CD4-positive, alpha-beta T cell treated with Interleukin-4 for 4 hours (primary cell): Measurements from ENCODE around the gene HOXA5.
A peak's percentile ranks its signal among the peaks of the same experiment; 100 is the strongest.

Experiments used
- DNase-seq: peaks from one replicate; pipeline ENCODE4 v3.0.0-alpha.2; 2020

Gene HOXA5

DNA sequence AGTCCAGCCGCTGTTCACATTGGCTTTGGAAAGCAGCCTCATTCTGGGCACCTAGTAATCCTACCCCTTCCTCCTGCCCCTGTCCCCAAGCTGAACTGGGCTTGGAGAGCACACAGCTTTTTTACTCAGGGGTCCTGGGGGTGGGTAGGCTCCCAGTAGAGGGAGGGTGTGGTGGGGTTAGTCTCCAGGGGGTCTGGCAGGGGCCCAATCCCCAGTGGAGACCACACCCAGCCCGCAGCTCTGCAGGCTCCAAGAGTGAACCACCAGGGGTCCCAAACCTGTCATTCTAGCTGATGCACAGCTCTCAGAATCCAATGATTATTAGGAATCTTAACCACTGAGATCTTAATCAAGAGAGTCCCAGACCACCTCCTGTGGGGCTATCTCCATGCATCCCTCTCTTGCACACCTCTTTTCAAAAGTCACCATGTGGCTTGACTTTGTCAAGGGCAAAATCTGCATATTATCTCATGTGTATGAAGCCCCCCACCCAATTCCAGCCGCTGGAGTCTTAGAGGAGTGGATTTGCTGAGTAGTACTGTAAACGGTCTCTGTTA is 38.9 kb upstream of the HOXA5 start:
- DNase-seq: no peak

DNA sequence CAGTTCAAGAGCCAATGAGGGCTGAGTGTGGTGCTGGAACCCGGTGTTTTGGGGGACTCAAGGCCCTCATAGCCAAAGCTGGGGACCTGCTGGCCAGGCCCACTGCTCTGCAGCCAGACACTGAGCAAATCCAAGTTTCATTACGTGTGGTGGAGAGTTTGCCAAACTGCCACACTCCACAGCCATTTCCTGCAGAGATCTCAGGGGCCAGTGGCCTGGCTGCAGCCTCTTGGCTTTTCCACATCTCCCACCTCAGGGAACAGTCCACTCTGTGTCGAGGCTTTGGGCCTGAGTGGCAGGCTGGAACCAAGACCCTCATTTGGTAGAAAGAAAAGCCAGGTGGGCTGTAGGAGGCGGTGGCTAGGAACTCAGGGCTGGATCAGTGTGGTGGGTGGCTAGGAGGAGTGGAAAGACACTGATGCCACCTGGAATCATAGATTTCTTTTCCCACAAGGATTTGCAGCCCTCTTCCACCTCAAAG is 38.4 kb upstream of the HOXA5 start:
- DNase-seq: no peak

DNA sequence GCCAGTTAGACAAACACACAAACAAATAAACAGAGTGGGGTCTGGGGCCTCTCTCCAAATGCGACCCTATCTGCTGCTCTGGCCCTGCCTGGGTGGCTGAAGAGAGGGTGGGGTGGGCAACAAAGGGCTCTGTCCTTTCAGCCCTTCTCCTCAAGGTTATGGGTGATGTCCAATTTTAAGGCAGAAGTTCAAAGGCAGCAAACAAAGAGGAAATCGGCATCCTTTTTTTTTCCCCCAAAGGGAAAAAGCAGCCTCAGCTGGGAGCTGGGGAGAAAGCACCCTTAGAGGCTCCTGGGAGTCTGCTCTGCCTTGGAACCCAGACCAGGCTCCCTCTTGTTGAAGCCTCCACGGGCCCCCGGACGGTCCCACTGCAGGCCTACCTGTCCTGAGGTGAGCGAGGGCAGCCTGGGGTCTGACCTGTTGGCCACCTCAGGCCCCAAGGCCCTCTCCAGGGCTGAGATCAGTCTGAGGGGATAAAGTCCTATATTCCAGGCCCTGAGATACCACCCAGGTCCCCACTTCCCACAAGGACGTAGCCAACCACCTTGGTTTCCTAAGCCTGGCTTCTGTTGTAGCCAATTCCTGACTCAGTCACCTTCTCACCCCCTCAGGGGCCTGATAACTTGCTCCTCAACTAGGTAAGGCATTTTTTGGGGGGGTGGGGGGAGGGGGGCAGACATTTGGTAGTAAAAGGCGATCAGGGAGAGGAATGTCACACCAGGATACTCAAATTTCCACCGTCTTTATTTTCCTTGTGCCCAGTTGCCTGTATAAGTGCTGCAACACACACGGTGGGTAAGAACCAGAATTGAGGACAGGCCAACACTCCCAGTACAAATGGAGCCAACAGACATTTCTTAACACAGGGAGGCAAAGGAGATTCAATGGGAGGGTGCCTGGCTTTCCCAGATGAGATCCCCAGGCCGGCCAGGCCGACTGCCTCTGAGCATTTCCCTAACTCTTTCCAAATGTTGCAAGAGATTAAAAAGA is 37.2 kb upstream of the HOXA5 start:
- no peak for DNase-seq

DNA sequence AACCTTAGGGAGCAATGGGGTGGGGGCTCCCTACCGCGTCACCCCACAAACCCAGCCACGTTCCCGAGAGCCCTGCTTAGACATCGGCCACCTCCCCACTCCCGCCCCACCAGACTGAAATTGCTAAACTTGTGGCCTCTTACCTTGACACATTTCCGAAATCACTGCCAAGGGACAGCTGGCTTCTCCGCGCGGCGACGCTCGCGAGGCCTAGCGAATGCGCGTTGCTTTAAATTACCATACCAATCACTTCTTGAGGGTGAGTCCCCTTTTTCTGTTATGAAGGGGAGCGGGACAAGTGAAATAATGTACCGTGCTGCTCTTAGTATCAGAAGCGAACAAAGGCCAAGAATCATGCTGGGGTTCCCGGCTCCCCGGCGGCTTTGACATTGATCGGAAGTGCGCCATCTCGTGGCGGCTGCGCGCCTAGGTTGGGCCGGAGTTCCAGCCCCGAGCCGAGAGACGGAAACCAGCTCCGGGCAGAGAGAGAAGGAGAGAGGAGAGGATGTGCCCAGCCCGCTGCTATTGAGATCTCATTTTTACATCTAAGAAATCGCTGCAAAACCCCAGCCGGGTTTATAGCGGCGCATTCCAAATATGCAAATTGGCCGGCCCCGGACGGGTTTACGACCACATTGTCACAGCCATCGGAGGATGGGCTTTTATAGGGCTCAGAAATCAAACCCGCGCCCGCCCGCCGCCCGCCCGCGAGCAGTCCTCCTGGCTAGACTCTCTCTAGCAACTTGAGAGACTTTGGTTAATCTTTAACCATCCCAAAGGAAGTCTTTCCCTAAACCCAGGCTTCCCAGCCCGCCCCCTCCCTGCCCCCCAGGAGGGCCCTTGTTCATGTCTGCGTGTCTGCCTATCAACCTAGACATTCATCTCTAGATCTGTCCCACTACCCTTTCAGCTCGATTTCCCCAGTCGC is 36.3 kb upstream of the HOXA5 start:
- peak; percentile 42 for DNase-seq

DNA sequence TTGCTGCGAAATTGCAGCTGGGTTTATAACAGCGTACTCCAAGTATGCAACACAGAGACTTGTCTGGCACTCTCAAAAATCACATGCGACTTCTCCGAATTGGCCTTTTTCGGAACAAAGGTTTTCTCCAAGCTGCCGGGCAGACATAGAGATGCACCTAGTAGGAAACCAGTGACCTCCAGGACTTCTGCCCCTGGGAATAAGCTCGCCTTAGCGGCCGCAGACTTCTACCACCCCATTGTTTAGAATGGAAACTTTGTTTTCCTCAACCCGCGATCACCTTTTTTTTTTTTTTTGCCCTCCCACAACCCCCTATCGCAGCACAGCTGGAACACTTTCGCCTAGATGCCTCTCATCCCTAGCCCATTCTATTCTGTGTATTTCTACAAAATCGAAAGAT is 35.5 kb upstream of the HOXA5 start:
- no peak for DNase-seq

DNA sequence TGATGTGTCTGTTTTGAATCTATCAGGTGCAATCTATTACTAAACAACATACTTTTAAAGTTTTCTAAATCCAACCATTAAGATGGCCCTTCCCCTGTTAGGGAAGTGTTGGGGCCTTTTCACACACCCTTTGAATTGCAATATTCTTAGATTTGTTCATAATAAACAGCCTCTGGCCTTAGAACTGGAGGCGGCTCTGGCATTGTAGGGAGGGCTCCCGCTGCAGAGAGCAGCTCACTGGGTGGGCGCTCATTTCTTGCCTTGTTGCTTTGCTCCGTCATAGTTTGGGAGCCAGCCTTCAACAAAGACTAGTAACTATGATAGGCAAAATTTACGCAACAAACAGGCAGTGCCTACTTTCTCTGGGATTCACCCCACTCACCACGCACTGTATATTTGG is 34.9 kb upstream of the HOXA5 start:
- DNase-seq: no peak

DNA sequence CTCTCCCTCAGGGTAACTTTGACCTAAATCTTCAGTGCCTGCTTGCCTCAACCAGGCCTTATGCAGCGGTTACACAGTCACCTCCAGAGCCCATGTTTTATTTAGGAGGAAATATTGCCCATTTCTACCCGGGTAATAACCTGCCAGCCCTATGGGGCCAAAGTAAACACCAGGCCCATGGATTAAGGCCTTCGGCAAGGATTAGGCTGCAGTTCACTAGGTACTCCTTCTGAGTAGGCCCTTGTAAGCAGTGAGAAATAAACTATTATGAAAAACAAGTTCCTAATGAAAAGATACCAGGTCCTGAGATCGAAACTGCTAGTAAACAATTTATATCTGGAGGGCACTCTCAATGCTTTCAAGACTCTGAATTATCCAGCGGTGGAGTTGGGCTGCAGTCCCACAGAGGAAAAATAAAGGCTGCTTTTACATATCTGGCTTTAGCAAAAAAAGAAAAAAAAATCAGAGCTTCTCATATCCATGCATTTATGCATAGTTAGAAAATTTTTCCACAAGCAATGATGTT is 34.4 kb upstream of the HOXA5 start:
- DNase-seq: no peak

DNA sequence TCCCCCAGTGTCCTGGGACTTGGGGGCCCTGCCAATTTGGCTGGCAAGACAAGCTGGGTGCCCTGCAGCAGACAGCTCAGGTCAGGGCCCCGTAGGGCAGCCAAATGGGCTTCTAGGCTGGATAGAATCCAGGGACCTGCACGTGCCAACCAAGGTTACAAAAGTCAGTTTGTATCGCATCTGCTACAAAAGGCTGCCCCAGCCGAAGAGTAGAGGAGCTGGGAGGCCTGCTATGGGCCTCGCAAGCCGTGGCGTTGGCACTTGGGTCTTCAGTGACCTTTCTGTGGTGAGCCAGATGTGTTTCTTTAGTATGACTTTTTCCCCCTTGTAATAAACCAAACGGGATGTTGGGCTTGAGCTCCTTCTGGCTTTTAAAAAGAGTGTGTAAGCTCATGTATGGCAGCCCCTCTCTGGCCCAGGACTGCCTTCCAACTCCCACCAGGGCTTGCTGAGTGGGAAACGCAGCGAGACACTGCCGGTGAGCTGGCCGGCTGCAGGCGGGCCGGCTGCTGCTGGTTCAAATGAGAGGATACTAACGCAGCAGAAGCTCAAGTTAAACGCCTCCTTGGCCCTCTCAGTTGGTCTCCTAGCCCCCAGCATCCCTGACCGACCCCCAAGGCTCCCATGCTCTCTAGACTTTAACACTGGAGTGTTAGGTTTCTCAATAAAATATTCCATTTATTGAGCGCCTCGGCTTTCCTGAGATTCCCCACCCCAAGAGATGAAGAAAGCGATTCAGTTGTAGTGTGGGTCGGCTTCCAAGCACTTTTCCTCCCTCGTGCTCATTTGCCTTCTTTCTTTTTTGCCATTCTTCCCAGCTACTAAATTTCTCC is 33.7 kb upstream of the HOXA5 start:
- DNase-seq: no peak

DNA sequence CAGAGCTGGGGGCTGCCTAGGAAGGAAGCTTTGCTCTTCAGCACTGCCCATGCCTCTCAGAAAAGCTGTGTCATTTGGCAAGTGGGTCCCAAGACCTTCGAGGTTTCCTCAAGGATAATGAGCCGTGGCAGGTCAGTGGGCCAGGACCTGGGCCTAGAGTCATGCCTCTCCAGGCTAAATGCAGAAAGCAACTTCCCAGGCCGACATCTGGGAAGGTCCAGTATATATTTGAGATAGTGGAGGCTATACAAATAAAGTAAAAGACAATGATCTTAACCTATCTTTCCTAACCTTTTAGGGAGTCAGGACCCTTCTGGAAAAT is 33.0 kb upstream of the HOXA5 start:
- DNase-seq: no peak

DNA sequence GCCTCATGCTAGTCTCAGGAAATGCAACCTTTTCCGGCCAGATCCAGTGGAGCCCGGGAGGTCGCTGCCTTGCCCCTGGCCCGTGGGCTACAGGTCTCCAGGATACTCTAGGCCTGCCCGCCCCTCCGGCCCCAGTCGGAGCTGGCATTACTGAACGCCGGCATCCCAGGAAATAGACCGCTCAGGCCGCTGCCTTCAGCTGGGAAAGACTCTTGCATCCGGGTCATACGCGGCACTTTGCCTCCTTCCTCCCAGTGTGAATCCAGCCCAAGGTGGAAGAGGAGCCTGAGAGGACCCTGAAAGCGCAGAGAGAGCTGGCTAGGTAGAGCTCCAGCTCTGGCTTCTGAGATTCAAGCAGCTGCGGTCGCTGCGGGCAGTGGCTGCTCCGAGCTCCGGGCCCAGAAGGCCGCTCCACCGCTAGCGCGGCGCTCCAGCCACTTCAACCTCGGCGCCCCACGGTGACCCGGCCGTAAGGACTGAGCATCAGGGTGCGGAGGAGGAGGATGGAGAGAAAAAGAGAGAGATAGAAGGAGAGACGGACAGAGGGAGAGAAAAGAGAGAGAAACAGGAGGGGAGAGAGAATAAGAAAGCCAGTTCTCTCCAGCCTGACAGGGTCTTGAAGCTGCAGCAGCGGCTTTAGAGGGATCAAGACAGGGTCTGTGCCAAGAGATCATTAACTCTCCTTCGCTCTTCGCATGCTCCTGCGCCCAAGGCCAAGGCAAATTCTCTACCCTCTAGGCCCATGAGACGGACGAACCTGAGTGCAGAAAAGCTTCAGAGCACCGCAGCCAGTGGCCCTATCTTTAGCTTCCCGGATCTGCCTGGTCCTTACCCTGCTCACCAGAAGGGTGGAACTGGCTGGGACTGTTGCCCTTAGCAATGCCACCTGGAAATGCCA is 32.4 kb upstream of the HOXA5 start:
- DNase-seq: no peak

DNA sequence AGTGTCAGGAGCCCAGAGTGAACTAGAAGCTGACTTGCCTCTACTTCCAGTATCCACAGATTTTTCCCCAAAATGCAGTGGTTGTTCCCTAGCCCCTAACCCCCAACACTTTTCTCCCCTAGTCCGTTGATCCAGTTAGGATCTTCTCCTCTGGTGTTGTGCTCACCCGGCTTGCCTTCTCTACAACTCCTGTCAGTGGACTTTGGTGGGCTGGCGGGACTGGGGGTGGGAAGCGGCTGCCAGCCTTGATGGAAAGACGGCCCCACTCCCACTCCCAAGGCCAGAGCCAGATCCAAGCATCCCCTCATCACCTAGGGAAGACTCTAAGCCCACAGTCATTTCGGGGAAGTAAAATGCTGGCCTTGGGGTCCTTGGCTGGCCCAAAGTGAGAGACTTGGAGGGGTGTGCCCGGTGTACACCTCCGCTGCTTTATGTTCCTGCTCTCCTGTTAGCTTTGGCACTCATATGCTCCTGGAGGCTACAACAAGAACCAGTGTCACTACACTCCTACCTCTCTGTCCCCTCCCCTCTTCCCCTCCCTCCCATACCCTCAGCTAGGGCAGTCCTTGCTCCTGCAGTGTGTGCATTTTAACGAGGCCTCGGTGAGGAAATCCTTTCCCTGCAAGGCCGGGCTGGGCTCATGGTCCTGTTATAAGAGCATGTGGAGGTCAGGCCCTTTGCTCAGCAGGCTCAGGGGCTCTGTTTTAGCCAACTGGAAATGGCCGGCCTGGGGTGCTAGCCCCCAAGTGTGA is 31.6 kb upstream of the HOXA5 start:
- DNase-seq: no peak

DNA sequence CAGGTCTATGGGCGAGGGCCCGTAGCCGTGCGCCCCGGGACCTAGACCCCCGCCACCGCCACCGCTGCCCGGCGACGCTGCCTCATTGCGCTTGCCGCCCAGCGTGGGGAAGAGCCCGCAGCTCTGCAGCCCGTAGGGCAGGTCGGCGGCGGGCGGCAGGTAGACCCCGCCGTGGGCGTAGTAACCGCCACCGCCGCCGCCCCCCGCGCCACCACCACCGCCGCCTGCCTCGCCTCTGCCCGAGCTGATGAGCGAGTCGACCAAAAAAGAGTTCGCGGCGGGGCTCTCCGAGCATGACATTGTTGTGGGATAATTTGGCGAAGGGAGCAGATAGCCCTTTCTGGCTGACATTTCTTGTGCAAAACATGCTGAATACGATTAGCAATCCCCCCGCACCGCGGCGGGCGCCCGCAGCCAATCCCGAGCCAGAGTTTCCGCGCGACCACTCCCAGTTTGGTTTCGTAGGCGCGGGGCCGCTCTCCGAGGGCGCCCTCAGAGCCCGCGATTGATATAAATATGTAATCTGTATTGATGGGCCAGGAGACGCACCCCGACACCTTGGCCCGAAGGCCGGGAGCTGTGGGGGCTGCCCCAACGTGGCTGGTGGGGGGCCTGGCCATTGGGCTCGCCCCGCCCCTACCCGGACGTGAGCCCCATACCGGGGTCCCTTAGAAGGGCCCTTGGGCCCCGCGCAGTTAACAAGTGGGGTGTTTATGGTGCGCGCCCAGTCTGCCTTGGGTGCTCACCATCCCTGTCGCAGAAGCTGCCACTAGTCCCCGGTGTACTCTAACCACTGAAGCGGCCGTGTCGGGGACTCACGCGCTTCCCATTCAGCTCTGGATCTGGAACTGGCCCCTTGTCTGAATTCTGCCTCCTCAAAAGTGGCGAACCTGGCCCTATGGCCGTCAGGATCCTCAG is 30.7 kb upstream of the HOXA5 start, which contains the start of gene HOXA10:
TSS of gene HOXA10 (minus strand) at position 365 of the 918 bp plus-strand sequence. CDS start at position 351, 14 bp downstream.
- DNase-seq: no peak

DNA sequence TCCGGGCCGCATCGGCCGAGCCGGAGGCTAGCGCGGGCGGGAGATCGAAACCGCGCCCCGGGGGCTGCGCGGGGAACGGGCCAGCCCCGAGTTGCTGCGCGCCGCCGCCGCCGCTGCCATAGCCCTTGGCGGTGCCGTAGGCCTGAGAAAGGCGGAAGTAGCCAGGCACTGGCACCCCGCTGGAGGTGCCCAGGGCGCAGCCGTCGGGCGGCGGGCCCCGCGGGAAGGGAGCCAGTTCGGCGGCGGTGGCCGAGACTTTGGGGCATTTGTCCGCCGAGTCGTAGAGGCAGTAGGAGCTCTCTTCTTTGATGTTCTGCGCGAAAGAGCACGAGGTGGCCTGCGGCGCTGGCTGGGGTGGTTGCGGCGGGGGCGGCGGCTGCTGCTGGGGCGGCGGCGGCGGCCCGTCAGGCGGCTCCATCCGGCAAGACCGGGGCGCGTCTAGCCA is 30.1 kb upstream of the HOXA5 start:
- peak; percentile 22 for DNase-seq

DNA sequence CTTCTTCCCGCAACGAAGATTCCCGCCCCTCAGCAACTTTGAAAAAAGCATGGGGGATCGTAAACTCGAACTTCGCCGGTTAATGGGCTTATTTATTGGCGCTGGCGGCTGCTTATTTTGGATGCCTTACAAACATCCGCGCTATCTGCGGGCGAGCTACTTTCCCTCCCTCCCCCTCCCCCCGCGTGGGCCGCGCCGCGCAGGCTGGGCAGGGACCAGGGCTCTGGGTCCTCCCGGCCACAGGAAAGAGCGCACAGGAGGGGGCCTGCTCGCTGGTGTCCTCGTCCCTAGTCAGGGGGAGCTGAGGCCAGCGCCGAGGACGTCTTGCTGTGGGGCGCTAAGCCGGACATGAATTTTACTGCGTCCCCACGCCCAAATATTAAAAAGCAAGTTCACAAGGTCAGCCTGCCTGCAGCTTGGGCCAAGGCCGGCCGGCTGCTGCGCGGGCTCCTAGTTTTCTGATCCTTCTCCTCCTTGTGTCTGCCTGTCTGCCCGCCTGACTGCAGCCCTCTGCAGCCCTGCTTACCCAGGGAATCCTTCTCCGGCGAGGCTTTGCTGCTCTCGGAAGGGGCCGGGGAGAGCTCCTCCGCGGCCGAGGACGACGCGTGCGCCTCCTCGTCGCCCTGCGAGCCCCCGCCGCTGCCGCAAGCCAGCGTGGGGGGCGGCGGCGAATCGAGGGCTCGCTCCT is 29.5 kb upstream of the HOXA5 start:
- no peak for DNase-seq

DNA sequence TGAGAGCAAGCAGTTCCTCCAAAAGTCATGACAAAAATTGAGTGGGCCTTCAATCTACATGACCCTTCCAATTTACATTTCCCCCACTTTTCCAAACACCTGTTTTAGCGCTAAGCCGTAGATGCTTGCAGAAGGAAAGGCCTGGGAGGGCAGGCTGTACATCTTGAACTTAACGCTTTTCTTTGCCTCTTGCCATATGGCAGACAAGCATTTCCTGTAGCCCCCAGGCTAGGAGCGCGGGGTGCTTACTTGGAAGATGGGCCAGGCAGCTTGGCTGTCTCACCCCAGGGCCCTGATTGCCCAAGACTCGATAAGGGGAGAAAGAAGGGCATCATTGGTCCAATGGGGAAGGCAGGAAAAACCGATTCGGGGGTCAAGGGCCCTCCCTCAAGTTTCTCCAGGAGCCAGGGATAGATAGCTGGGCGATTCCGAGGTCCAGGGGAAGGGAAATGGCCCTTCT is 28.9 kb upstream of the HOXA5 start:
- no peak for DNase-seq

DNA sequence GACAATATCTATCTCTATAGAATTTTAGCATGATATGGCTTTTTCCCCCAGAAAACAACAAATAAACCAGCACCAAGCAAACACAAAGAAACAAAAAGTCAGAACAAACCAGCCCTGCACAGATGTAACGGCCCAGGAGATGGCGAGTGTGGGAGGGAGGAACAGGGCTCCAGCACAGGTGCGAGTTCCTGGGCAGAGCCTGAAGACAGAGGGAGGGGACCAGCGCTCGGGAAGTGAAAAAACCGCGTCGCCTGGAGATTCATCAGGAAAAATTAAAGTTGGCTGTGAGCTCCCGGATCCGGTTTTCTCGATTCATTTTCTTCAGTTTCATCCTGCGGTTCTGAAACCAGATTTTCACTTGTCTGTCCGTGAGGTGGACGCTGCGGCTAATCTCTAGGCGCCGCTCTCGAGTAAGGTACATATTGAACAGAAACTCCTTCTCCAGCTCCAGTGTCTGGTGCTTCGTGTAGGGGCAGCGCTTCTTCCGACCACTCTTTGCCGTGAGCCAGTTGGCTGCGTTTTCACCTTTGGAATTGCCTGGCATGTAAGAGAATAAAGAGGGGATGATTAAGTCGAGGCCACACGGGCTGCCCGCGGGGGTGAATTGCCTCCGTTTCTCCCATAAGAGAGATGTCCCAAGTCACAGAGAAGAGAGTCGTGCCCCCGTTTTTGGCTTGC is 28.3 kb upstream of the HOXA5 start:
- no peak for DNase-seq

DNA sequence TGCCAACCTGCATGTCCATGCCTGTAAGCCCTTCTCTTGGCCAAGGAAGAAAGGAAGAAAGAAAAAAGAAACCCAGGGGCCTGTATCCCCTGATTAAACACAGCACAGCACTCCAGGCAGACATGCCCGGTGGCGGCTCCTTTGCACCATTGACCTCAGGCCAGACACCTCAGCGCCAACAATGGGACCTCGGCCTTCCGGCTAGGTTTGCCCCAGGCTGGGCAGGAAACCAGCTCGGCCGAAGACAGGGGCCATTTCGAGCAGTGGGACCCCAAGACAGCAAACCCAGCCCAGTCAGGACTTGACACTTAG is 27.8 kb upstream of the HOXA5 start:
- no peak for DNase-seq
